NCI-H748 (cell line): ENCODE results near the gene FTO.

Experiments used
- DNase-seq: peaks from one replicate; lab custom pipeline; 2025; ENCODE audit not compliant: unreplicated experiment; lab: John Stamatoyannopoulos, UW

The FTO gene

DNA sequence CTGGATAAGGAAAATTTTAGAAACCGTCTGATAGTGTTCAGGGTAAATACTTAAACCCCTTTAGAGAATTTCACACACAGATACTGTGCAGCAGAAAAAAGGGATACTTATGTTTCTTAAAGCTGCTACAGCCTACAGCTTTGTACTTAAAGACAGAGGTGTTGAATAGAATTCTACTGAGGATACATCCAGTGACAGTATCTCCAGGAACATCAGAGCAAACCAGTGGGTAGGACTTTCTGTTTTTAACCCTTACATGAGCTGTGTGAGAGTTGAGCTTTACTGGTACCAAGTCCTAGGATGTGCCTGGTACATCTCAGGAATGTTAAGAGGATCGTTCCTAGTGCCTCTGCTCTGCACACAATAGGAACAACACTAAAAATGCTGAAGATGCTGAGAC lies 191.5 kb downstream of the FTO start:
- no peak for DNase-seq

DNA sequence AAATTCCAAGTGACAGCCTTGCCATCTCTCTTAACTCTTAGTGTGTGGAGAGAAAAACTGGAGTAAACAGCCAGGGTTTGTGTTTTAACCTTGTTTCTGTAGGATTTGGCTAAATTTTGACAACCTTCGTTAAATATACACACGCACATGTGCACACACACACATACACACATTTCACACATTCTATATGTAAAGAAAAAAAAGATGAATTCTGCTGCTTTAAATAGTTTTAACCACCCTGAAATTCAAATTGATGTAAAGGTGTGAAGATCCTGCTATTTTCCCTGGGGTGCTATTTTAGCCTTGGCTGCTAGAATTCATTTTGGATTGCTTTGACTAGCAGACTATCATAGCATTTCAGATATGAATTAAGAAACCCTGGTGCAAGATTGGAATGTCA lies 191.9 kb downstream of the FTO start:
- no peak for DNase-seq

DNA sequence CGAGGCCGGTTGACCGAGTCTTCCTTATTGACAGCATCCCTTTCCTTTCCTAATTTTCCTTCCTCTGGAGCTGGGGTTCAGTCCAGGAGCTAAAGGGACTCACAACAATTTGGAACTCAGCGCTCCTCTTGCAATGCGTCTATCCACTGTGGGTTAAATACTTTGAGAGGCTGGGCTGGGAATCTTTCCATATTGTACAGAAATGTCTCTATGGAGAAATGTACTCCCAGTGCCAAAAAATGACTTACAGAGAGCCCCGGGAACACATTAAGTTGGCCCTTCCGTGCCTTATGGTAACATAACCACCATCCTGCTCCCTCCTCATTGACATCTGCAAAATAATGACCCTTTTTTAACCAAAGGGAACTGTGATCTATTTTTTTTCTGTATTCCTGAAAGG lies 192.8 kb downstream of the FTO start:
- DNase-seq: no peak

DNA sequence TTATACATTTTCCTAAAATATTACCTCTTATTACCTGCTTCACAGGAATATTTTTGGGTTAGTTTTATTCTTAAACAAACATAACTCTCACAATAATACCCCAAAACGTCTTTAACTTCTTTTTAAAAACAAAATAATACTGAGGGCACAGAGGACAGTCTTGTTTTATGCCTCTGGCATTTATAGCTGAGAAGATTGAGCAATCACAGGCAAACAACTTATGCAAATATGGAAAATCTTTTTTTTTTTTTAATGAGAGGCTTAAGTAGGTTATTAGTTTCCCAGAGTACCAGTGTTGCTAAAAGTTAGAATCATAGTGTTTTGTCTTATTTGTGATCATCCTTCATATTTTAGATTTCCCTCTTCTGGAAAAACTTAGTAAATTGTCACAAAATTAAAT lies 195.0 kb downstream of the FTO start:
- no peak for DNase-seq

DNA sequence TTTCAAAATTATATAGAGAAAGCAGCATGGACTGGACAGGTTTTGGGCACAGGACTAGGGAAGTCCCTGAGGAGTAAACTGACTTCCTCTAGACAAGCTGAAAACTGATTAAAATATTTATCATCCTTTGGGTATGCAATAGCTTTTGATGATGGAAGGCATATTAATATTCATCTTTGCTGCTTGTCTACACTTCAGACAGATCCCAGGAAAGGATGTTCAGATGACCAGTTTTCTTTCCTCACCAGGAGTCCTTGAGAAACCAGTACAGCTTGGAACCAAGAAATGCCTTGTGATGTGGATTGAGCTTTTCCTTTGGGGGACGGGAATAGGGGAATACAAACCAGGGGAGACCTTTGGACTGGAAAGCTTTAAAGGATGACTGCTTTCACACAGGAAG lies 195.5 kb downstream of the FTO start:
- DNase-seq: no peak

DNA sequence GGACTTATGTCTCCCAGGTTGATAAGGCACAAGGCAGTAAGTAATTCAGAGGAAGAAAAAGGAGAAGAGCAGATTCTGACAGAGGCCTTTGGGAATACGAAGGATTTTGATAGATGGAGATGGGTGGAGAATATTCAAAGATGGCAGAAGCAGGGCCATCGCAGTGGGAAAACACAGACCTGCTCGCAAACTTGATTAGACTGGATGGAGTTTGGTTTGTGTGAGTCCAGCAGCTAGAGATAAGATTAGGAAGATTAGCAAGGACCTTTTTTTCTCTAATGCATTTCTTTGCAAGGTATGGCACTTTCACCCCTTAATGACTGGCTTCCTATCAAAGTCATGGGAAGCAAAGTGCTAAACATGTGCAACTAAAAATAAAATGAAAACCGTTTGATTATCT lies 196.7 kb downstream of the FTO start:
- DNase-seq: no peak

DNA sequence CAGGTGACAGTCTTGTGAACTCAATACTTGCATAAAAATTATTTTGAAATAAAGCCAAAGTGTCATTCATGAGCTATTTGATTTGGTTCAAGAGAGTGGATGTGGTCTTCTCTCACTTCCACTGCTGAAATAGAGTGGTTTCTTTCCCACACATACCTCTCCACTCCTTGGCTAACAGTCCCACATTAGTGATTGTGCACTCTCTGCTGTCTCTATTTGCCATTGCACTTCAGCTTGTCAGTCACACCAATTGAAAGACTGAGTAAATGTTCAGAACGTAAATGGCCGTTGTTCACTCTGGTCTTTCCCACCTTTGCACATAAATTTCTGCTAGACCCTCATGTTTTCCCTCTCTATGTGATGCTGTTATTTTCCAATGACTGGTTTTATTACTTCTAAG lies 197.5 kb downstream of the FTO start:
- DNase-seq: no peak

DNA sequence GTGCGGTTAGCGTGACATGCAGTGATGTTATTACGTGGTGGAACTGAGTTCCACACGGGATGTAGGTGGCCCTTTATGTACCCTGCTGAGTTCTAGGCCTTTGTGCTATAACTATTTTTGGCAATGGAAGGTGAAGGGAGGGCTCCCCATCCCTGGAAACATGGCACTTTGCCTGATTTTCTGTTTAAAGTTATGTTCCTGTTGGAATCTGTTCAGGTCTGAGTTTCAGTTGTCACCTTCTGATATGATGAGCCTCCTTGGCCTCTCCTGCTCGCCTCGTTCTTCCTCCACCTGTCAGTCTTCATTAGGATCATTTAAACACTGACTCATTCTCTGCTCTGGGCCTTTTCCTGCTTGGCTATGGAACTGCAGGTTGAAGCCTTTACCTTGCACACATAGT lies 200.6 kb downstream of the FTO start:
- no peak for DNase-seq

DNA sequence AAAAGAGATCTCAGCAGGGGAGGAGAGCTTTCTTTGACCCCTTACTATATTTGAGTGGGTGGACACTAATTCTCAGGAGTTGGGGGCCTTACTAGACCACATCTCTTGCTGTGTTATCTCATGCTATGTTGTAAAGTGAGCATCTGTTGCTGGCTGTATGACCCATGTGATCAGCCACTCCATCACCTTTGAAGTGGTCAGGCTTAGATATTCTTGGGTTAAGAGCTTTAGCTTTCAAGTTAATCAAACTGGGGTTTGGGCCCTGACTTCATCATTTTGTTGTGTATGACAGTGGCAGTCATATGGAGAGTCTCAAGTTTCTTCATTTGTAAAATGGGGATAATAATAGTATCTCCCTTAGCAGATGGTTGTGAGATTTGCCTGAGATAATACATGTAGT lies 201.1 kb downstream of the FTO start:
- DNase-seq: no peak

DNA sequence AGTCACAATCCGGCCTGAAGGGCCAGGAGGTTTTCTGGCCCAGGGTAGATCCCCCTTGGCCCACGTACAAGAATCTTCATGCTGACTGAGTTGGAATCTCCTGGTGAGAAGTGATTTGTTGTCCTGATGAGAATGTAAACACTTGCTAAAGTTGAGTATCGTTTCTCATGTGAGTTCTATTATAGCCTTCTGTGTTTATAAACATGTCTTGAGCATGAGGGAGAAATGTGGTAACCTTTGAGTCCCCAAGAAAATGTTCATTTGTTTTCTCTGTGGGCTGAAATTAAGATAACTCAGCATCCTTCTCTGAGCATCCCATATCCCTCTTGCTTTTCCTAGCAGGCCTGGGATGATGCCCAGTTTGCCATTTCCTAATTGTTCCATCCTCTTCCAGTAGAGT lies 204.8 kb downstream of the FTO start:
- DNase-seq: no peak

DNA sequence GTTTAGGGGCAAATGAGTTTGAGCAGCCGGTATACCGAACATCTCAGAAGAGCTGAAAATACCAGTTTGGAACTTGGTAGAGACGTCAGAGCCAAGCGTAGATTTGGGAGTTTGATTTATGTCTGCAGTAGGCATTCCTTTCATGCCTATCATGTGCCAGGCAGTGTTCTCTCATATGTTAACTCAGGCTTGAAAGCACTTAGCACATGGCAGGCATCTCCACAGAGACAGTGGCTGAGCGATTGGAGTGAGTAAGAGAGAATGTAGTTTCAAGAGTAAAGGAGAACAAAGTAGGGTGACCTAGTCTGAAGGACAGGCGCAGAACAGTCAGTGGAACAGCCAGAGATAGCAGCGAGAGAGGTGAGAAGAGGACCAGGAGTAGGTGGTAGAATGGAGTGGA lies 207.0 kb downstream of the FTO start:
- no peak for DNase-seq

DNA sequence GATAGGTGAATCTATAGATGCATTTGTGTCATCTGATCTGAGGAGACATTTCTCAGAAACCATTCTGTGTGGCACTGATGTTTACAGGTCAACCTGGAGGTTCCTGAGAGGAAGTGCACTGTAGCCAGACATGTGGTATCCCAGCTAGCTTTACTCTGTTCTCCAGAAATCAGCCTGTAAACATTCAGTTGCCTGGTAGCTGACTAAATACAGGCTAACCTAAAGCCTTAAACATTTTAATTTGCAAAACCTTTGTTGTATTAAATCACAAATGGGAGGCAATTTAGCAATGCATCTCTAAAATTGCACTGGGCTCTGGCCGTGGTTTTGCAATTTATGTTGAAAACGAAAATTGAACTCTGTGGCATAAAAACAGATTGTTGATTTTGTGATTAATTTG lies 207.6 kb downstream of the FTO start:
- DNase-seq: no peak

DNA sequence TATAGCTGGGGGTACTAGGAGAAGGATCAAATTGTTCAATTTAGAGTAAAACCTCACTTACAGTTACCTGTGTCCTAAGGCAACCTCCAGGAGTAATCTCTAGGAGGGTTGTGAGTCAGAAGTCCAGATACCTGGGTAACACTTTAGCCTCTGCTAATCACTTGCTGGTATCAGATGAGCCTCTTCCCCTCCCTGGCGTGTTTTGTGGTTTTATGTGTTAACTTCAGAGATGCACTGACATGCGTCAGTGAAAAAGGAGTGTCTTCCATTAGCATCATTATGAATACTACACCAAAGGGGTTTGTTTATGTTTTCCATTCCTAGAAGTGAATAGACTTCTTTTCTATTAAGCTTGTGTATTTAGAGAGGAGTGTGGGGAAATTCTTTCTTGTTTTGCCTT lies 208.2 kb downstream of the FTO start:
- peak; percentile 19 for DNase-seq

DNA sequence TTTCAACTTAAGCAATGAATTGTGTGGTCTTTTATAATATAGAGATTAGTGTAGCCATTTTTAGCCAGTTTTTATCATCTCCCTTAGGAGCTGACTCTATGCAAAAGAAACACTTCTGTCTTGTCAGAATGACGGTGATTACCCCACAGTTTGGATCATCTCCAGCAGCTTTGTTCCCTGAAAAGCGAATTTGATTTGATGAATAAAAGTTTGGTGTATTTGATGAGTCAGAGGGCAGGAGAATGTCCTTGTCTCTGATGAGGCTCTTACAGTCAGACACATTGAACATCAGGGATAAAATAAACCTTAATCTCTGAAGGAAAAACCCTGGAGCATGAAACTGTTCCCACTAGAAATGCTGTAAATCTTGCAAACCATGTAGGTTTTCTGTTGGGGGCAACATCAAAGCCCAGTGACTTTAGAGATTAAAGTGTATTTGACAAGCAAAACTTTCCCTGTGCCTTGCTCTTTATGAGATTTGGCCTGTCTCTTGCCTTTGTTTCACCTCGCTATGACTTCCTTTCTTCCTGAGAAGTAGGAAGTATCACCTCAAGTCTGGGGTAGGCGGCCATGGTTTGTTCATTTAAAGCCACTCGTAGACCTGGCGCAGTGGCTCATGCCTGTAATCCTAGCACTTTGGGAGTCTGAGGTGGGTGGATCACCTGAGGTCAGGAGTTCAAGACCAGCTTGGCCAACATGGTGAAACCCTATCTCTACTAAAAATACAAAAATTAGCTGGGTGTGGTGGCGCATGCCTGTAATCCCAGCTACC lies 209.3 kb downstream of the FTO start:
- no peak for DNase-seq

DNA sequence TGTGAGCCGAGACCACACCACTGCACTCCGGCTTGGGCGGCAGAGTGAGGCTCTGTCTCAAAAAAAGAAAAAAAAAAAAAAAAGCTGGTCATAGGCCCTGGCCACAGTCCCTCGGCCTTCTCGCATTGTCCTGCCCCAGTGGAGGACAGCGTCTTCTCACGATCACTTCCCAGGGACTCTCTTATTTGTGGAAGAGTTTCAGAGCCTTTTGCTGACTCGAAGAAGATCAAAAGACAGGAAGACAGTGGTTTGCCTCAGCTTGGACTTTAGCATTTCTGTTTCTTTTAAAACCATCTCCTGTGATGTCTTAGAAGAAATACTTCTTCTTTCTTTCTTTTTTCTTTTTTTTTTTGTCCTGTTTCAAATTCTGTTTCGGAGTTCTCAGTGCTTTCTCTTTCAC lies 210.0 kb downstream of the FTO start:
- DNase-seq: no peak

DNA sequence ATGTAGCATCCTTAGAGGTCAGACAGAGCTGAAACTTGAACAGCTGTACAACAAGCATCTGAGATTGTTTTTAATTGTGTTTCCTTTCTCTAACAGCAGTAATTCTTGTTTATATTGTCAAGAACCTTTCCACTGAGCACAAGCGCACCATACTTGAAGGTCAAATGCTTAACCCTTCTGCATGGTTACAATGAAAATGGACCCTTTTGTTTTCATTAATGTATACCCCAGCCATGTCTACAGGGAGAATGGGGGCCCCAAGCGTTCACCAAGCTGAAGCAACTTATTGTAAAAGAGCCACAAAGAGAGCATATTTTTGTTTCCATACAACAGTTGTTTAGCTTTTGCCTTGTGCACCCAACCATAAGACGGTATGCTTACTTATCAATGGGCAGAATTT lies 210.8 kb downstream of the FTO start:
- no peak for DNase-seq

DNA sequence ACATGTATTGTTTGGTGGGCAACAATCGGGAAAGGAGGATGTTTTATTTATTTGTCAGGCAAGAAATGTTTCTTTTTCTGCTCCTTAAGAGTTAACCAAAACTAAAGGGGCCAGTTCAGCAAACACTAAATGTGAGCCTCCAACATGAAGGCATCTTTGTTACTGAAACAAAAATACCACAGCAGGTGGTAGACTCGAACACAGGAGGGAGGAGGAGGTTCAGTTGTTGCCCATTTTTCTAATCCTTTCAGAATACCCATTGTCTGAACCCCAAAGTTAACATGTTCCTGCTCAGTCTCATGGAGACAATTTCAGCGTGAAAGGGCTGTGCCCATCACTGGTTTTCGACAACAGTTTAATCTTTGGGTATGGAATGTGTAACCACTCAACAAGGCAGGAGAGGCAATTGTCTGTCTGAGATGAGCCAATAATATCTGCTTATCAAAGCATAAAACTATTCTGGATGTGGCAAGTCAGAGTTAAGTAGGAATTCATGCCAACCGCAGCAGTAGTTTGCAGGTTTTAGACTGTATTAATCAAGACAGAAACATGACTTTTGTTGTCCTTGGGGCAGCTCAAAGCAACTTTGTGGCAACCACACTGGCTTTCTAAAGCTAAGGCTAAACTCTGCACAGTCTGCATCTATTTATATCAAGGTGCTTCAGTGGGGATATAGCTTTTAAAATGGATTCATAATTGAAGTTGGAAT lies 211.7 kb downstream of the FTO start:
- no peak for DNase-seq

DNA sequence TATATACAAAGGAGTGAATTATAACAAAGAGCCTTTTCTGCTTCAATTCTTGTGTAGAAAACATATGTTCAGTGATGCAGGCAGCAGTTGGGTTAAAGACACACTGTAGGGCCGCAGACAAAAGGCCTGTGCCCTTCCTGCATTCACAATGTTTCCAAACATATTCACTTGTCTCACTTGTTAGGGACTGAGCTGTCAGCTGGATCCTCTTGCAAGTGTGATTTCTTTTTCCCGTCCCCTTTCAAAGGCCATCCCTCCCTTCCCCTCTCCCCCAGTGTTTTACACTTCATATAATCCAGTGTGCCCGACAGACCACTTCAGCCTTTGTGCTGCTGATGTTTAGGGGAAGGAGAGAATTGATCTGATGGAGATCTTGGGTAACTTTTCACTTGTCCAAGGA lies 217.0 kb downstream of the FTO start:
- DNase-seq: no peak

DNA sequence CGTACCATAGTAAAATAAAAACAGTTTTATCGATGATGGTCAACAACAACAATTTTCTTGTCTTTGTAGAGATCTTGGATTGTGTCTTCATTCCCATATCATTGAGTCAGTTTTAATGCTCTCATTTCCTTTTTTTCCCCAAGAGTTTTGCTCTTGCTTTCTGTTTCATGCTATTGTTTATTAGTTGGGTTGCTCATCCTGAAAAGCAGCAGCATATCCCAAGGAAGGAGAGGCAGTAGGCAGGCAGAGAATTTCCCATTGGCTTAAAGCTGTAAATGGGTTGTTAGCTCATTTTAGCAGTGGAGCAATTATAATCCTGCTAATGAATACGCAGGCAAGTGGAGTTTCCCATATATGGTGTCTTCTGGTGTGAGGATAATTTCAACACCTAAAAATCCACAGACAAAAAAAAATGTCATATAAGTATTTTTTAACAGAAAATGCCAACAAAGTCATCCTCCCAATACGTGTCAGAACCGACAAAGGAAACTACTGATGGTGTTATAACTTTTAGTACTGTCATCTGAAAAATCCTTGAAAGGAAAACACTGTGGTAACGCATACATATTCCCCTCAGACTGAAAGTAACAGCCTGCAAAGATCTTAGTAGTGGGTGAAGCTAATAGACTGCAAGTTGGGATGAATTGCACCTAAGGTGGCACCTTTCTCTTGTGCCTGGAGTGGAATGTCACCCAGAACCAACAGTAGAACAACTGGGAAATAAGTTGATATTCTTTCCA lies 218.3 kb downstream of the FTO start:
- no peak for DNase-seq

DNA sequence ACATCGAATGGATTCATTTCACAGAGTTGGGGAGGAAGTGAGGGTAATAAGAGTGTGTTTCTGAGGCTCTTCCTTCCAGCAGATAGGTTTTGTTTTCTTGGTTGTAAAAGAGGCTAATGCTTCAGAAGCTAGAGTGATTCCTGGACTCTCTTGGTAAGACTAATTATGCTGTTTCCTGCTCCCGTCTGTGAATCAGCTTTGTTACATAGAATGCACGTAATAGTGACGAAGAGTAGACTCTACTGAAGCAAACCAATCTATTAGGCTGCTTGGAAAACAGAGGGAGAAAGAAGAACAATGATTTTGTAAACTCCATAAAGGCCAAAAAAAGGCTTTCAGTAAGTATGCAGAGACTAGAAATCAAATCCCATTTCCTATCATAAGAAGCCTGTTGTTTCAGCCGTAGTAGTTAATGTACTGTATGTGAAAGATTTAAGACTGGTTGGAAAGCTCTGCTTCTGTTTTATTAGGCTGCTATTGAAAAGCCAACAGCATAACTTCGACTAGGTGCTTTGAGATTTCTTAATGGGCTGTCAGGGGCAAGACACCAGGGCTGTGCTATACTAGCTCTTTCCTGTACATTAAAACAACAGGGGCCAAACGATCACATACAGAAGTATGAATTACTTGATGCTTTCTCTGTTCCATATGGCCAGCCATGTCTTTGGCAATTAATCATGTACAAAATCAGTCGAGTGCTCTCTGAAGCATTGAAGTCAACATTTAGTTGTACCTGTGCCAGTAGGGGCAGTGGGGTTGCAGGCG lies 219.0 kb downstream of the FTO start:
- peak; percentile 71 for DNase-seq

DNA sequence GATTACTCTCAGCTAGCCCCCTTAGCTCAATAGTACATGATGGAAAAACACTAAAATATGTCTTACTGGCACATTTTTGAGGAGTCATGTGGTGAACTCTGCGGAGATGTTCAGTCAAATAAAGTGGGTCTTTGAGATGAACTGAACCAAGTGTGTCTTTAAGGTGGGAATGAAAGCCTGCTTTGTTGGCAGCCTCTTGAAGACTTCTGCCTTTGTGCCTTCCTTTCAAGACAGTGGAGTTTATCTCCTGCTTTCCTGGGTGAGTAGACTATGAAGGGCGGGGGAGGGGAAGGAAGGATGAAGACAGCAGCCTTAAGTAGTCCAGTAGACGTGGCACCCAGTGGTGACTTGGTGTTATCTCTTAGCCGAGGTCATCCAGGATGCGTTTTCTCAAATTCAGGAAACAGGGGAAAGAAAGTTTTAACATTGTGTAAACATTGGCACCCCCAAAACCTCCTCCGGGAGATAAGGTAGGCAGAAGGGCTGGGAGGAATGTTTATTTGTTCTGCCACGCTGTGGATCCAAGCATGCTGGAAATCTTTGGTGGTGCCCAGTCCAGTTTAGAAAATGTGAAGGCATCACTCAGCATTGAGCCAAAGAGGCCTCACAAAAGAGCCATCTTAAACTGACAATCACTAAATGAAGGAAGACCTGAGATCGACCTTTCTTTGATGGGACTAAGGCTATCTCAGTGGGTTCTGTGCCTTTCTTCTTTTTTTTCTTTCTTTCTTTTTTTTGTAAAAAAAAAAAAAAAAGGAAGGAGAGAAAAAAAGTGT lies 220.6 kb downstream of the FTO start:
- no peak for DNase-seq
